Muscle layer of colon (tissue), 2 donors: ENCODE data around the gene GALT.

Source experiments
- H3K27ac ChIP-seq: one replicate; pipeline ENCODE4 v1.7.0; 2013; ENCODE audit warnings: low read depth, mild to moderate bottlenecking, low read length, moderate library complexity
- H3K27me3 ChIP-seq, 2 donors: one replicate each; pipeline ENCODE4 v1.7.0; 2013; ENCODE audit warnings: low read length in 2 of 2, mild to moderate bottlenecking in 2 of 2; ENCODE audit not compliant: insufficient read depth in 2 of 2, control insufficient read depth in 1 of 2
- H3K36me3 ChIP-seq: one replicate; pipeline ENCODE4 v1.7.0; 2013; ENCODE audit warnings: mild to moderate bottlenecking, low read length; ENCODE audit not compliant: insufficient read depth
- H3K4me1 ChIP-seq: one replicate; pipeline ENCODE4 v1.7.0; 2013; ENCODE audit warnings: mild to moderate bottlenecking, low read length; ENCODE audit not compliant: insufficient read depth
- H3K4me3 ChIP-seq, 2 donors: one replicate each; pipeline ENCODE4 v1.7.0; 2013; ENCODE audit warnings: low read length in 2 of 2, low read depth in 1 of 2, mild to moderate bottlenecking in 1 of 2, moderate library complexity in 1 of 2
- H3K9ac ChIP-seq: one replicate; pipeline ENCODE4 v1.7.0; 2013; ENCODE audit warnings: low read length
- H3K9me3 ChIP-seq: one replicate; pipeline ENCODE4 v1.7.0; 2013; ENCODE audit warnings: mild to moderate bottlenecking, low read length
- donor health status: abdominal sarcoma.
- donor health status: Adenocarcinoma of cecum.

Gene GALT

GRCh38 chr9:34674440-34674839 is 28.0 kb downstream of the GALT start:
- Histone ChIP-seq H3K4me1 (no peaks in the 10 kb centered on the region), H3K27me3 (no peaks in the 10 kb centered on the region), H3K9me3 (no peaks in the 10 kb centered on the region), H3K36me3 (no peaks in the 10 kb centered on the region), H3K27ac (no peak overlapping the region), H3K4me3 (no peak overlapping the region), H3K9ac (no peak overlapping the region)

- Histone ChIP-seq H3K27ac (no peak overlapping the region), H3K4me3 (no peak overlapping the region), H3K4me1 (no peaks in the 10 kb centered on the region), H3K9ac (no peak overlapping the region), H3K9me3 (no peaks in the 10 kb centered on the region), H3K36me3 (no peaks in the 10 kb centered on the region), H3K27me3 (no peaks in the 10 kb centered on the region)
These were observed 28.7 kb downstream of the GALT start for GRCh38 chr9:34675048-34675714.

- Histone ChIP-seq H3K27ac (no peak overlapping the region), H3K9ac (no peak overlapping the region), H3K9me3 (no peaks in the 10 kb centered on the region)
These were observed 29.4 kb downstream of the GALT start for GRCh38 chr9:34675869-34676268.

GRCh38 chr9:34684145-34684544 is 37.7 kb downstream of the GALT start:
- H3K36me3 ChIP-seq: no peaks in the 10 kb centered on the region
- no peak overlapping the region for H3K4me3 ChIP-seq
- no peaks in the 10 kb centered on the region for H3K27me3 ChIP-seq
- H3K9me3 ChIP-seq: no peaks in the 10 kb centered on the region
- no peak overlapping the region for H3K27ac ChIP-seq
- H3K4me1 ChIP-seq: no peaks in the 10 kb centered on the region
- H3K9ac ChIP-seq: no peak overlapping the region

More at GRCh38 chr9:34675869-34676268, 29.4 kb downstream of the GALT start:
- Histone ChIP-seq H3K27me3 (no peaks in the 10 kb centered on the region), H3K4me1 (no peaks in the 10 kb centered on the region), H3K36me3 (no peaks in the 10 kb centered on the region), H3K4me3 (no peak overlapping the region)

GRCh38 chr9:34684816-34685215 is 38.3 kb downstream of the GALT start:
- Histone ChIP-seq H3K4me1 (no peaks in the 10 kb centered on the region), H3K9ac (no peak overlapping the region), H3K27me3 (no peaks in the 10 kb centered on the region), H3K9me3 (no peaks in the 10 kb centered on the region), H3K36me3 (no peaks in the 10 kb centered on the region), H3K27ac (no peak overlapping the region), H3K4me3 (no peak overlapping the region)

- H3K9me3 ChIP-seq: no peaks in the 10 kb centered on the region
- H3K36me3 ChIP-seq: no peaks in the 10 kb centered on the region
- H3K9ac ChIP-seq: no peak overlapping the region
- no peak overlapping the region for H3K4me3 ChIP-seq
- no peaks in the 10 kb centered on the region for H3K4me1 ChIP-seq
- no peak overlapping the region for H3K27ac ChIP-seq
- H3K27me3 ChIP-seq: no peaks in the 10 kb centered on the region
These were observed 39.1 kb downstream of the GALT start for GRCh38 chr9:34685591-34685990.

- no peaks in the 10 kb centered on the region for H3K4me1 ChIP-seq
- H3K27ac ChIP-seq: no peak overlapping the region
- no peak overlapping the region for H3K4me3 ChIP-seq
- H3K9ac ChIP-seq: no peak overlapping the region
- no peaks in the 10 kb centered on the region for H3K27me3 ChIP-seq
- H3K9me3 ChIP-seq: no peaks in the 10 kb centered on the region
- no peaks in the 10 kb centered on the region for H3K36me3 ChIP-seq
These were observed 39.8 kb downstream of the GALT start for GRCh38 chr9:34686231-34686630.

- H3K4me1 ChIP-seq: no peaks in the 10 kb centered on the region
- H3K9me3 ChIP-seq: no peaks in the 10 kb centered on the region
- H3K27ac ChIP-seq: no peak overlapping the region
- H3K36me3 ChIP-seq: no peaks in the 10 kb centered on the region
- no peaks in the 10 kb centered on the region for H3K27me3 ChIP-seq
- H3K4me3 ChIP-seq: no peak overlapping the region
- no peak overlapping the region for H3K9ac ChIP-seq
These were observed 40.3 kb downstream of the GALT start for GRCh38 chr9:34686732-34687131.

- Histone ChIP-seq H3K4me1 (no peaks in the 10 kb centered on the region), H3K9ac (no peak overlapping the region), H3K36me3 (no peaks in the 10 kb centered on the region), H3K27me3 (no peaks in the 10 kb centered on the region), H3K9me3 (no peaks in the 10 kb centered on the region), H3K27ac (no peak overlapping the region), H3K4me3 (no peak overlapping the region)
These were observed 41.0 kb downstream of the GALT start for GRCh38 chr9:34687276-34688030.

- H3K27me3 ChIP-seq: no peaks in the 10 kb centered on the region
- H3K36me3 ChIP-seq: no peaks in the 10 kb centered on the region
- H3K9ac ChIP-seq: no peak overlapping the region
- no peak overlapping the region for H3K27ac ChIP-seq
- H3K9me3 ChIP-seq: no peaks in the 10 kb centered on the region
- no peak overlapping the region for H3K4me3 ChIP-seq
- no peaks in the 10 kb centered on the region for H3K4me1 ChIP-seq
These were observed 42.0 kb downstream of the GALT start for GRCh38 chr9:34688329-34689115.

- H3K4me1 ChIP-seq: no peaks in the 10 kb centered on the region
- H3K36me3 ChIP-seq: no peaks in the 10 kb centered on the region
- H3K9me3 ChIP-seq: no peaks in the 10 kb centered on the region
- H3K9ac ChIP-seq: no peak overlapping the region
- H3K27me3 ChIP-seq: no peaks in the 10 kb centered on the region
- H3K4me3 ChIP-seq: no peak overlapping the region
- no peak overlapping the region for H3K27ac ChIP-seq
These were observed 42.6 kb downstream of the GALT start for GRCh38 chr9:34689116-34689470.
